OCI-LY7 (cell line): Measurements from ENCODE around the gene AMBP.

ENCODE experiments used
- CTCF ChIP-seq: fragments of 200-600 bp; sonication (generic); conservative IDR thresholded peaks from 2 replicates; pipeline ENCODE4 v1.5.1; 2014; ENCODE audit warnings: mild to moderate bottlenecking, antibody characterized with exemption, low read length, moderate library complexity, mixed read lengths
- EZH2phosphoT487 ChIP-seq: fragments of 200-600 bp; sonication (generic); IDR thresholded peaks from 2 replicates; pipeline ENCODE4 v1.6.1; 2018; ENCODE audit warnings: low read depth, borderline replicate concordance, mild to moderate bottlenecking, mixed run types, antibody characterized with exemption, low read length, moderate library complexity, mixed read lengths

GRCh38 chr9:114028646-114029045, 49.5 kb downstream of the AMBP start:
- TF ChIP-seq CTCF = no peak
- TF ChIP-seq EZH2phosphoT487 = no peak
